H1 (cell line): ENCODE data around the gene GPR161. TPM values are rescaled to one million over a fixed set of nuclear protein-coding genes. Genes with fewer than 3 reads are reported as not detected.

Experiments
- CTCF ChIA-PET: fragments of 300-600 bp; sonication (Branson Sonifier 250); formaldehyde crosslinking; loops from one replicate; lab custom pipeline; 2021; ENCODE audit not compliant: partially characterized antibody; lab: Charles Lee
- POLR2A ChIA-PET: fragments of 300-600 bp; sonication (Branson Sonifier 250); formaldehyde crosslinking; loops from one replicate; lab custom pipeline; 2021; ENCODE audit warnings: inconsistent platforms; ENCODE audit not compliant: partially characterized antibody; lab: Charles Lee
- DNase-seq, 2 experiments: peaks; one replicate each; pipeline versions ENCODE4 v3.0.0 to v3.0.0-alpha.2; 2010 to 2022; ENCODE audit warnings: low spot score in 2 of 2, low read depth in 1 of 2, mixed read lengths in 1 of 2
- FAIRE-seq: peaks from 2 replicates; lab custom pipeline; 2011; peaks lifted over from hg19 to GRCh38; lab: Jason Lieb, UNC
- H2AFZ ChIP-seq: 2 replicates; pipeline ENCODE4 v1.8.1; 2012; ENCODE audit warnings: low read length, inconsistent platforms
- H2AK5ac ChIP-seq: 2 replicates; pipeline ENCODE4 v1.6.1; 2013; ENCODE audit warnings: low read depth, low read length
- H2BK120ac ChIP-seq: replicated peaks from 2 replicates; pipeline ENCODE3; 2013; ENCODE audit warnings: low read depth, low read length, inconsistent platforms
- H2BK12ac ChIP-seq: 2 replicates; pipeline ENCODE4 v1.6.1; 2013; ENCODE audit warnings: low read depth, low read length
- H2BK15ac ChIP-seq: 2 replicates; pipeline ENCODE4 v1.6.1; 2013; ENCODE audit warnings: low read length
- H2BK20ac ChIP-seq: 2 replicates; pipeline ENCODE4 v1.6.1; 2013; ENCODE audit warnings: low read length
- H2BK5ac ChIP-seq: 2 replicates; pipeline ENCODE4 v1.6.1; 2013; ENCODE audit warnings: low read depth, low read length
- H3K14ac ChIP-seq: 2 replicates; pipeline ENCODE4 v1.6.1; 2013; ENCODE audit warnings: inconsistent platforms; ENCODE audit not compliant: insufficient read length
- H3K18ac ChIP-seq: 2 replicates; pipeline ENCODE4 v1.6.1; 2013; ENCODE audit warnings: low read length; ENCODE audit errors: extremely low read depth
- H3K23ac ChIP-seq: 2 replicates; pipeline ENCODE4 v1.6.1; 2013; ENCODE audit warnings: inconsistent platforms; ENCODE audit not compliant: insufficient read length
- H3K23me2 ChIP-seq: 2 replicates; pipeline ENCODE4 v1.6.1; 2013; ENCODE audit warnings: low read depth, low read length
- H3K27ac ChIP-seq: 2 replicates; pipeline ENCODE4 v1.6.1; 2011; ENCODE audit warnings: low read depth, low read length, inconsistent platforms
- H3K27me3 ChIP-seq, 4 experiments: replicated peaks in 1 of 4; 1 replicate in 1 of 4; 2 replicates in 3 of 4; pipeline versions ENCODE4 v1.6.1 to v1.8.1; 2011 to 2013; ENCODE audit warnings: low read length in 3 of 4, mild to moderate bottlenecking in 3 of 4, inconsistent platforms in 2 of 4, mixed read lengths in 2 of 4, moderate library complexity in 1 of 4; ENCODE audit not compliant: control insufficient read depth in 3 of 4, insufficient read depth in 3 of 4; ENCODE audit errors: extremely low read depth in 1 of 4
- H3K36me3 ChIP-seq, 4 experiments: 2 replicates each; pipeline versions ENCODE4 v1.6.1 to v1.8.1; 2011 to 2013; ENCODE audit warnings: mild to moderate bottlenecking in 4 of 4, low read length in 3 of 4, moderate library complexity in 2 of 4, control low read depth in 1 of 4, inconsistent platforms in 1 of 4; ENCODE audit not compliant: insufficient read depth in 4 of 4, control insufficient read depth in 2 of 4
- H3K4ac ChIP-seq: replicated peaks from 2 replicates; pipeline ENCODE3; 2013; ENCODE audit warnings: low read length, low read depth, mixed read lengths, inconsistent platforms; ENCODE audit not compliant: insufficient read length
- H3K4me1 ChIP-seq, 4 experiments: replicated peaks in 1 of 4; 1 replicate in 1 of 4; 2 replicates in 3 of 4; pipeline versions ENCODE4 v1.6.1 to v1.8.1; 2011 to 2013; ENCODE audit warnings: low read length in 3 of 4, inconsistent platforms in 2 of 4, mixed read lengths in 1 of 4; ENCODE audit not compliant: insufficient read depth in 4 of 4, control insufficient read depth in 3 of 4
- H3K4me2 ChIP-seq, 2 experiments: 2 replicates each; pipeline versions ENCODE4 v1.6.1 to v1.8.1; 2011 to 2013; ENCODE audit warnings: low read depth in 2 of 2, low read length in 2 of 2, control low read depth in 1 of 2, inconsistent platforms in 1 of 2, mild to moderate bottlenecking in 1 of 2; ENCODE audit not compliant: insufficient read depth in 1 of 2
- H3K4me3 ChIP-seq, 4 experiments: fragments of 200-600, 300-600 bp in 1 of 4; sonication (generic), shearing (Covaris generic), sonication (Bioruptor Twin) in 1 of 4; 2 replicates each; pipeline versions ENCODE4 v1.5.1 to v1.8.1; 2011 to 2016; ENCODE audit warnings: low read length in 4 of 4, low read depth in 3 of 4, control low read depth in 2 of 4, inconsistent platforms in 2 of 4, mild to moderate bottlenecking in 2 of 4, mixed read lengths in 1 of 4, moderate library complexity in 1 of 4; ENCODE audit not compliant: insufficient read depth in 2 of 4; ENCODE audit errors: extremely low read depth in 1 of 4
- H3K56ac ChIP-seq: replicated peaks from 2 replicates; pipeline ENCODE3; 2013; ENCODE audit warnings: low read depth, mild to moderate bottlenecking, mixed read lengths, low read length, inconsistent platforms; ENCODE audit not compliant: insufficient read length
- H3K79me1 ChIP-seq: 2 replicates; pipeline ENCODE4 v1.6.1; 2013; ENCODE audit warnings: low read depth, low read length, control low read depth
- H3K79me2 ChIP-seq, 2 experiments: 2 replicates each; pipeline versions ENCODE4 v1.6.1 to v1.8.1; 2012 to 2013; ENCODE audit warnings: low read length in 2 of 2, mild to moderate bottlenecking in 2 of 2, inconsistent platforms in 1 of 2; ENCODE audit not compliant: insufficient read depth in 2 of 2, control insufficient read depth in 1 of 2
- H3K9ac ChIP-seq, 4 experiments: replicated peaks in 1 of 4; 1 replicate in 1 of 4; 2 replicates in 3 of 4; pipeline versions ENCODE4 v1.6.1 to v1.8.1; 2011 to 2013; ENCODE audit warnings: low read depth in 3 of 4, low read length in 3 of 4, control low read depth in 2 of 4, mild to moderate bottlenecking in 2 of 4, moderate library complexity in 2 of 4, inconsistent platforms in 1 of 4; ENCODE audit errors: extremely low read depth in 1 of 4
- H3K9me3 ChIP-seq, 2 experiments: 2 replicates each; pipeline versions ENCODE4 v1.6.1 to v1.8.1; 2012 to 2013; ENCODE audit warnings: mild to moderate bottlenecking in 2 of 2, moderate library complexity in 2 of 2, control low read depth in 1 of 2, inconsistent platforms in 1 of 2, low read depth in 1 of 2, low read length in 1 of 2, mixed read lengths in 1 of 2; ENCODE audit not compliant: insufficient read depth in 2 of 2
- H4K20me1 ChIP-seq, 2 experiments: replicated peaks in 1 of 2; 2 replicates each; pipeline versions ENCODE3 to v1.8.1; 2011 to 2013; ENCODE audit warnings: inconsistent platforms in 2 of 2, low read length in 2 of 2, mild to moderate bottlenecking in 1 of 2; ENCODE audit not compliant: insufficient read depth in 2 of 2, control insufficient read depth in 1 of 2
- H4K5ac ChIP-seq: 2 replicates; pipeline ENCODE4 v1.6.1; 2013; ENCODE audit warnings: low read length, low read depth, mixed read lengths, inconsistent platforms; ENCODE audit not compliant: insufficient read length
- H4K8ac ChIP-seq: 2 replicates; pipeline ENCODE4 v1.8.0; 2013; ENCODE audit warnings: mild to moderate bottlenecking, moderate library complexity, low read length, inconsistent platforms; ENCODE audit not compliant: insufficient read depth; ENCODE audit errors: extremely low read depth
- H4K91ac ChIP-seq: replicated peaks from 2 replicates; pipeline ENCODE3; 2013; ENCODE audit warnings: low read length, mixed read lengths, inconsistent platforms; ENCODE audit not compliant: insufficient read length
- WGBS, 2 experiments: shearing (Covaris generic) in 1 of 2; methylation state at CpG; one replicate each; pipeline versions ENCODE4 v1.1.6 to v1.1.7; 2013 to 2015; ENCODE audit warnings: low lambda C conversion rate in 2 of 2, mixed read lengths in 2 of 2, inconsistent platforms in 1 of 2, low coverage in 1 of 2, missing lambda C conversion rate in 1 of 2; ENCODE audit not compliant: insufficient replicate concordance in 2 of 2, insufficient coverage in 1 of 2, insufficient read length in 1 of 2; ENCODE audit errors: extremely low coverage in 1 of 2, missing lambda C conversion rate in 1 of 2; 5-methylcytosine and 5-hydroxymethylcytosine counted together
- polyA plus RNA-seq, 7 experiments: library from polyadenylated mRNA; depleted of rRNA in 3 of 7; stranded (reverse) in 5 of 7; unstranded in 2 of 7; fragments of >200 nt in 5 of 7; fragments of 200-250 nt in 2 of 7; gene quantifications; 1 replicate in 5 of 7; 2 replicates in 1 of 7; 4 replicates in 1 of 7; pipeline versions ENCODE4 v1.2.1 to v1.2.3, GENCODE V29; 2011 to 2013; ENCODE audit warnings: missing spikeins in 2 of 7, mixed read lengths in 2 of 7
- total RNA-seq: library from RNA; stranded (reverse); fragmentation: NEBNext Ultra II Directional; extraction: Animal tissue kit (Norgen Biotek cat#: 25700); gene quantifications from 2 replicates; pipeline ENCODE4 v1.2.1, GENCODE V29; 2021
- TF ChIP-seq, protein P1 (sequence below): IDR thresholded peaks from 2 replicates; pipeline ENCODE4 v1.6.1; 2012; ENCODE audit warnings: inconsistent platforms

GPR161 gene
- total and polyA plus RNA-seq, 2 of the 8 experiments (the other 6 are each of a cell fraction or from before 2014, with no cell fraction given), result 13.7 to 16.8 TPM

DNA sequence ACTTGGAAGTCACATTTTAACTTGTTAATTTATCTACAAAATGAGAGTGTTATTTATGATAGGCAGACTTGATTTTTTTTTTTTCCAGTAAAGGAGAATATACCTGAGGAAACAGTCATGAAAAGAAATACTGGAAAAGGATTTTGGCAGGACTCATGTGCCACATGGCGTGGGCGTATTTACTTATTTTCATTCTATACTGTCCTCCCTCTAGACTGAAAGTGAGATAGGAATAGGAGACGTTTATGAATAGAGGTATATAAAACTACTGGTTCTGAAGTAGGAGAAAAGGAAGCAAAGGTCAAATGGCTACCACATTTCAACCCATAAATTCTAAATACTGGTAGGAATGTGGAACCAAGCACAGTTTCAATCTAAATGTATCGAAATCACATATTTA lies 105.1 kb downstream of the GPR161 start:
- Histone ChIP-seq H4K91ac (no peak overlapping the region), H2BK20ac (no peak overlapping the region), H4K5ac (no peak overlapping the region), H3K4me1 (no peaks in the 10 kb centered on the region), H3K4me3 (no peak overlapping the region), H3K27ac (no peak overlapping the region), H3K79me2 (no peaks in the 10 kb centered on the region), H3K14ac (no peak overlapping the region), H2AFZ (no peak overlapping the region), H3K23ac (no peak overlapping the region), H3K56ac (no peak overlapping the region), H2BK5ac (no peak overlapping the region), H3K18ac (no peak overlapping the region), H2BK120ac (no peak overlapping the region), H3K23me2 (no peaks in the 10 kb centered on the region), H3K9ac (no peak overlapping the region), H3K79me1 (no peaks in the 10 kb centered on the region), H4K8ac (no peak overlapping the region), H2AK5ac (no peak overlapping the region), H2BK15ac (no peak overlapping the region), H3K4me2 (no peak overlapping the region), H2BK12ac (no peak overlapping the region), H3K4ac (no peak overlapping the region), H4K20me1 (no peaks in the 10 kb centered on the region), H3K9me3 (no peaks in the 10 kb centered on the region), H3K36me3 (peaks cover 0 to 3% (median 0%) of the 10 kb centered on the region in 4 experiments; a peak in 1 of 8 replicates), H3K27me3 (no peaks in the 10 kb centered on the region)
- ChIA-PET CTCF (interaction anchor here (1.0 kb wide), 1 partner anchor 28 kb away, joined by 3 read pairs; no protein-coding TSS in a partner anchor), POLR2A (no interaction called here)
- DNase-seq, result no peak
- TF ChIP-seq, protein P1, sequence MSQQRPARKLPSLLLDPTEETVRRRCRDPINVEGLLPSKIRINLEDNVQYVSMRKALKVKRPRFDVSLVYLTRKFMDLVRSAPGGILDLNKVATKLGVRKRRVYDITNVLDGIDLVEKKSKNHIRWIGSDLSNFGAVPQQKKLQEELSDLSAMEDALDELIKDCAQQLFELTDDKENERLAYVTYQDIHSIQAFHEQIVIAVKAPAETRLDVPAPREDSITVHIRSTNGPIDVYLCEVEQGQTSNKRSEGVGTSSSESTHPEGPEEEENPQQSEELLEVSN, result no peak
- FAIRE-seq, result no peak
- WGBS, 2 experiments, result 87 to 100% methylated on average over 1 to 4 of the region's 4 CpGs
